Germinal center (tissue), 1 donor: ENCODE measurements around the gene ACAN.

Source experiments
- DNase-seq: peaks from one replicate; pipeline ENCODE4 v3.0.0; 2012; ENCODE audit warnings: mixed read lengths, low spot score

The ACAN gene

GRCh38 chr15:88802250-88802990 is 816 bp upstream of the ACAN start:
- DNase-seq, result no peak

GRCh38 chr15:88802991-88803240 is 320 bp upstream of the ACAN start:
- no peak for DNase-seq

- DNase-seq, result no peak
These were observed 648 bp downstream of the ACAN start for GRCh38 chr15:88803920-88804247.

GRCh38 chr15:88804257-88804656 is 1.0 kb downstream of the ACAN start:
- DNase-seq, result no peak

- DNase-seq, result no peak
These were observed 2.0 kb downstream of the ACAN start for GRCh38 chr15:88805031-88805780.

- no peak for DNase-seq
These were observed 7.2 kb downstream of the ACAN start for GRCh38 chr15:88810446-88810845.

- no peak for DNase-seq
These were observed 8.9 kb downstream of the ACAN start for GRCh38 chr15:88812133-88812532.

DNA sequence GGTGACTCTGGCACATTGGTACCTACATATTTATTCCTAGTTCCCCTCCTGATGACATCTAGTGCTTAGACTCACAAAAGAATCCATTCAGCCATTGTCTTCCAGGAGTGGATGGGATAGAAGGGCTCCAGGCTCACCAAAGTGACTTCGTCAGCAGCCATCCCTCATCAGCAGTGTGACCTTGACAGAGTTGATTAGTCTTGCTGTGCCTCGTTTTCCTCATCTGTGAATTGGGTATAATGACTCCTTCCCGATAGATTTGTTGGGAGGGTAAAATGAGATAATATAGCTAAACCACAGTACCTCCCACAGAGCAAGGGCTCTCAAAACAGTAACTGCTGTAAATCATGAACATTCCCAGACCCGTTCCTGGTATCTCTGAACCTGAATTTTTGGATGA is 10.7 kb downstream of the ACAN start:
- no peak for DNase-seq

DNA sequence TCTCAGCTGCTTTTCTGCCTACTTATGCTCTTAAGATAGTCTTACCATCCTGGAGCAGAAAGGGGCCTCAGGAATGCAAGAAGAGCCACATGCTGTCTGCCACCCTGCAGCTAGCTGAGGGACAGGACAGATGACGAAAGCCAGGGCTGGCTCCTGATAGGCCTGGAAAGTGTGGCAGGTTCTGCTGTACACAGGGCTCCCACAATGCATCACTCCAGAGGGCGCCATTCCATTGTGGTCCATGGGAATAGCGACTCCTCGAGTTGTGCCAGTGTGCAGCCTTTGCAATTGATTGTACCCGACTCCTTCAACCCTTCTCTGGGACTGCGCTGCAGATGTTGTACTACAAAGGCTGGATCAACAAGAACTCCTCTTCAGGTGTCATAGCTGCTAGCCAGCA is 11.2 kb downstream of the ACAN start:
- DNase-seq, result no peak

- no peak for DNase-seq
These were observed 15.7 kb downstream of the ACAN start for GRCh38 chr15:88818920-88819319.

- no peak for DNase-seq
These were observed 18.8 kb downstream of the ACAN start for GRCh38 chr15:88821993-88822392.

DNA sequence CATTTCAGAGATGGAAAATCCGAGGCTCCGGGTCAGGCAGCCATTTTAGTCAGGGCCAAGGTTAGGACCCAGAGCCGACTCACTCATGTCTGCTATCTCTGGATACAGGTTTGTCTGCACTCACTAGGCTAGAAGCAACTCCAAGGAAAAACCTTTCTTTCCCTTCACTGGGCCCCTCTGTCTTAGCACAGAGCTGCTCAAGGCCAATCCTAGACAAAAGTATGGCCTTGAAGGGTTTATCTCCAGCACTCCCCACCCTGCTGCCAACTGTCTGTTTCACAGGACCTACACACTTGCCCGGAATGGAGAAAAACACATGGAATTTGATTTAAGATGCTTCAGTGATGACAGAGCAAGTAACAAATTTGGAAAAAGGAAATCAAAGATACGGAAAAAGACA is 25.6 kb downstream of the ACAN start:
- no peak for DNase-seq

- DNase-seq, result no peak
These were observed 26.8 kb downstream of the ACAN start for GRCh38 chr15:88830016-88830415.

DNA sequence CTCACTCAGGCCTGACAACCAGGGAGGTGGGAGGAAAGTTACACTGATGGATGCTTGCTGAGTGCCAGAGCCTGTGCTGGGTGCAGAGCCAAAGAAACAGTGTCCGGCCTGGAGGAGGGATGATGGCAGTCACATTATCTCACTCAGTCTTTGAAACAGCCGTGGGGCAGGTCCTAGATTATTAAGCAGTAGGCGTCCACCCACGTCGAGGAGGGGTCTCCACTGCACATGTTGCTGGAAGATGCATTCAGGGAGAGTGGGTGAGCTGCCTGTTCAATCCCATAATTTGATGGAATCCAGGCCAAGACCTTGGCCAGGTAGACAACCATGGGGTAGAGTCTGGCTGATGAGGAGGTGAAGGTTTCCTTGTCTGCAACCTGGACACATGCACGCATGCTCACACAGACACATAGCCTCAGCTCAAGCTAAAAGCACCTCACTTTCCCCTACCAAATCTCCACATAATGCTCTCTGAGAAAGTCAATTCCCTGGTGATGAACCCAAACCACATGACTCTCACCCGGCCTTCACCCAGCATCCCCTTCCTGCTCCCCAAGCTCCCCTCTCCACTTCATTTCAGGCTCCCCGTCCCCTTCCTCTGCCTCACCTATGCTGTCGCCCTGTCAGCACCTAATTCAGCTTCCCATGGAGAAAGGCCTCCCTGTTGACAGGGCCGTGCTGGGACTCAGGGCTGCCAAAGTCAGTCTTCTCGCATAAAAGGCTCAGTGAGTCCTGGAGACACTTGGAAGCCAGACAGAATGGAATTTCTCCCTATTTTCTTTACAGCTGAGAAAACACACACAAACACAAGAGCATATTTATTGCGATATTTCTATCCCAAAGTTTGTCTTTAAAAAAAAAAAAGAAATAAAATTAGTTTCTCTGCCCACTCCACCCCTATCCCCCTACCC is 29.8 kb downstream of the ACAN start:
- DNase-seq, result no peak

DNA sequence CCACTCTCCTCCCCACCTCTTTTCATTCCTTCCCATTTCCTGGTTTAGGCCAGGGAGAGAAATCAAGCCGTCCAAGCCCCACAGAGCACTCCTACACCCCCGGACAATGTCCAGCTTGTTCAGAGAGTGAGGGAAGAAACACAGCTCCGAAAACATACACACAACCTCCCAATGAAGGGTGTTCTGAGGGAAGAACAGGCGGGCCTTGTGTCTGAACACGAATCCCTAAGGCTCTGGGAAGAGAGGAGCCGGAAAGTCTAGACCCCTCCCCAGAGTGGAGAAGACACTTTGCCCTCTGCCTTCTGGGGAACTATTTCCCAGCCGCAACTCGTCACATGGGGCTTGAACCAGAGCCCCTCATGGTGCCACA is 30.5 kb downstream of the ACAN start:
- no peak for DNase-seq

DNA sequence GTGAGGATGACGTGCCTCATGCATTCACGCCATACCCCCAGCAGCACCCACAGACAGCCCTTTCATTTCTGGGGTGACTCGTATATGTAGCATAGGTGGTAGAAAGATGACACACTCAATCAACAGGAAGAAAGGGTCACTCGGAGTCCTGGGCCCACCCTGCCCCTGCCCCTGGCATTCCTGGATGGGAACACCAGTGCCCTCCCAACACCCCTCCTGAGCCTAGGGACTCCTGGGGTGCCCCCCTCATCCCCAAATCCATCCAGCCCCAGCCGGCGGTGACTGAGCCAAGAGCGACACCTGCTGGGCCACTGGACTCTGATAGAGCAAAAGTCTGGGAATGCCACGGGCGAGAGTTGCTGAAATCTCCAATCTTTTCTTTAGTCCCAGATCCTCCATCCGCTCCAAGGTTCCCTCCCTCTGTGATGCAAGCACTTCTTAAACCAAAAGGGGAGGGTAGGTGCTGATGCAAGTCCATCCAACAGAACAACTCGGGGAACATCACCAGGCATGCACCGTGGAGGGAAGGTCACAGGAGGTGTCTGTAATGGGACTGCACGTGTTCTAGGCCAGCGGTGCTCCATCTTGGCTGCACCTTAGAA is 31.1 kb downstream of the ACAN start:
- peak; percentile 15 for DNase-seq

- DNase-seq, result no peak
These were observed 31.9 kb downstream of the ACAN start for GRCh38 chr15:88835119-88835518.

- no peak for DNase-seq
These were observed 32.4 kb downstream of the ACAN start for GRCh38 chr15:88835646-88836045.

DNA sequence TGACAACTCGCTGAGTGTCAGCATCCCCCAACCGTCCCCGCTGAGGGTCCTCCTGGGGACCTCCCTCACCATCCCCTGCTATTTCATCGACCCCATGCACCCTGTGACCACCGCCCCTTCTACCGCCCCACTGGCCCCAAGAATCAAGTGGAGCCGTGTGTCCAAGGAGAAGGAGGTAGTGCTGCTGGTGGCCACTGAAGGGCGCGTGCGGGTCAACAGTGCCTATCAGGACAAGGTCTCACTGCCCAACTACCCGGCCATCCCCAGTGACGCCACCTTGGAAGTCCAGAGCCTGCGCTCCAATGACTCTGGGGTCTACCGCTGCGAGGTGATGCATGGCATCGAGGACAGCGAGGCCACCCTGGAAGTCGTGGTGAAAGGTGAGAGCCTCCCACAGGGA is 35.4 kb downstream of the ACAN start:
- no peak for DNase-seq

- no peak for DNase-seq
These were observed 35.9 kb downstream of the ACAN start for GRCh38 chr15:88839146-88839545.

DNA sequence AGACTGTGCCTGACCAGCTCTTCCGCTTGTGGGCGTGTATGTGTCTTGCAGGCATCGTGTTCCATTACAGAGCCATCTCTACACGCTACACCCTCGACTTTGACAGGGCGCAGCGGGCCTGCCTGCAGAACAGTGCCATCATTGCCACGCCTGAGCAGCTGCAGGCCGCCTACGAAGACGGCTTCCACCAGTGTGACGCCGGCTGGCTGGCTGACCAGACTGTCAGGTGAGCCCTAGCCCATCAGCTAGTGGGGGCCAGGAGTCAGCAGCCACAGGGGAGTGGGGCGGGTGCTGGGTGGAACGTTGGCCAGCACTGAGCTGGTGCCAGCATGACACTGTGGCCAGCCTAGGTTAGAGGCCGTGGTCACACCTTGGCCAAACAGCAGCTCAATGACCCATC is 36.7 kb downstream of the ACAN start:
- no peak for DNase-seq

- DNase-seq, result no peak
These were observed 38.0 kb downstream of the ACAN start for GRCh38 chr15:88841236-88841635.

- no peak for DNase-seq
These were observed 38.9 kb downstream of the ACAN start for GRCh38 chr15:88842156-88842555.
